HEK293 (cell line): ENCODE results near the gene KIF2C.
"Not testable (repeated sequence)": the region's sequence is repeated elsewhere in the genome, so short reads cannot be mapped to it uniquely, and the experiment has no call there.

Source experiments
- ZNF394 ChIP-seq: fragments of 450-650 bp; formaldehyde crosslinking; IDR thresholded peaks from 2 replicates; pipeline ENCODE4 v1.5.1; 2016; ENCODE audit warnings: missing biosample characterization, missing genetic modification characterization, mild to moderate bottlenecking, moderate library complexity, borderline replicate concordance
- ZNF76 ChIP-seq: fragments of 450-650 bp; formaldehyde crosslinking; IDR thresholded peaks from 2 replicates; pipeline ENCODE4; 2016; ENCODE audit warnings: low read depth, missing biosample characterization, missing genetic modification characterization, borderline replicate concordance
- ZNF830 ChIP-seq: fragments of 450-650 bp; IDR thresholded peaks from 2 replicates; pipeline ENCODE4 v1.5.0; 2018; ENCODE audit warnings: missing biosample characterization, missing genetic modification characterization, low read depth, mild to moderate bottlenecking, moderate library complexity
- TF ChIP-seq, protein P1 (sequence below): fragments of 450-650 bp; formaldehyde crosslinking; IDR thresholded peaks from 2 replicates; pipeline ENCODE4 v1.5.1; 2016; ENCODE audit warnings: missing biosample characterization, missing genetic modification characterization

DNA sequence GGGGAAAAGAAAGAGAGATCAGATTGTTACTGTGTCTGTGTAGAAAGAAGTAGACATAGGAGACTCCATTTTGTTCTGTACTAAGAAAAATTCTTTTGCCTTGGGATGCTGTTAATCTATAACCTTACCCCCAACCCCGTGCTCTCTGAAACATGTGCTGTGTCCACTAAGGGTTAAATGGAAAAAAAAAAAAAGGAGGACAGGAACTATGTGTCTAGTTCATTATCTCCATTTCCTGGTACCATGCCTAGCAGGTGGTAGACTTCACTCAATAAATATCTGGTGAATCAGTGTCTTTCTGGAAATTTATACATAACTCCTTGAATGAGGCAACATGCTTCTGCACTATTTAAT is 707 bp upstream of the KIF2C start:
- TF ChIP-seq, protein P1, sequence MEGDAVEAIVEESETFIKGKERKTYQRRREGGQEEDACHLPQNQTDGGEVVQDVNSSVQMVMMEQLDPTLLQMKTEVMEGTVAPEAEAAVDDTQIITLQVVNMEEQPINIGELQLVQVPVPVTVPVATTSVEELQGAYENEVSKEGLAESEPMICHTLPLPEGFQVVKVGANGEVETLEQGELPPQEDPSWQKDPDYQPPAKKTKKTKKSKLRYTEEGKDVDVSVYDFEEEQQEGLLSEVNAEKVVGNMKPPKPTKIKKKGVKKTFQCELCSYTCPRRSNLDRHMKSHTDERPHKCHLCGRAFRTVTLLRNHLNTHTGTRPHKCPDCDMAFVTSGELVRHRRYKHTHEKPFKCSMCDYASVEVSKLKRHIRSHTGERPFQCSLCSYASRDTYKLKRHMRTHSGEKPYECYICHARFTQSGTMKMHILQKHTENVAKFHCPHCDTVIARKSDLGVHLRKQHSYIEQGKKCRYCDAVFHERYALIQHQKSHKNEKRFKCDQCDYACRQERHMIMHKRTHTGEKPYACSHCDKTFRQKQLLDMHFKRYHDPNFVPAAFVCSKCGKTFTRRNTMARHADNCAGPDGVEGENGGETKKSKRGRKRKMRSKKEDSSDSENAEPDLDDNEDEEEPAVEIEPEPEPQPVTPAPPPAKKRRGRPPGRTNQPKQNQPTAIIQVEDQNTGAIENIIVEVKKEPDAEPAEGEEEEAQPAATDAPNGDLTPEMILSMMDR (tag by site-specific recombination): not testable (repeated sequence)
- not testable (repeated sequence) for TF ChIP-seq ZNF76 (tag by site-specific recombination); ZNF830; ZNF394
